Right renal pelvis (tissue), 4 donors: ENCODE data around the gene HNF4A. TPM values are rescaled to one million over a fixed set of nuclear protein-coding genes. Genes with fewer than 3 reads are reported as not detected.

Source experiments
- DNase-seq, 4 donors: peaks; one replicate each; pipeline ENCODE4 v3.0.0-alpha.2; 2013; ENCODE audit warnings: low read depth in 4 of 4, low spot score in 3 of 4, missing footprints in 1 of 4
- polyA plus RNA-seq, 4 donors: library from polyadenylated mRNA; unstranded; fragments of 120-200 nt; gene quantifications; one replicate each; pipeline ENCODE4 v1.2.1, GENCODE V29; 2013; ENCODE audit not compliant: insufficient read length in 4 of 4

HNF4A gene
- polyA plus RNA-seq, 4 donors, result 42.5 to 54.4 (median 49.6) TPM

GRCh38 chr20:44390280-44390679 is 34.8 kb downstream of the HNF4A start:
- no peak for DNase-seq

GRCh38 chr20:44392088-44392775 is 36.7 kb downstream of the HNF4A start:
- DNase-seq, result no peak

- DNase-seq, result no peak
Observed at GRCh38 chr20:44392776-44393607, 37.5 kb downstream of the HNF4A start.

GRCh38 chr20:44393608-44394451 is 38.3 kb downstream of the HNF4A start:
- no peak for DNase-seq

- DNase-seq, result no peak
Observed at GRCh38 chr20:44394452-44394701, 38.9 kb downstream of the HNF4A start.

GRCh38 chr20:44394702-44395460 is 39.4 kb downstream of the HNF4A start:
- no peak for DNase-seq

GRCh38 chr20:44395461-44396340 is 40.2 kb downstream of the HNF4A start:
- no peak for DNase-seq

- no peak for DNase-seq
Observed at GRCh38 chr20:44396369-44397130, 41.1 kb downstream of the HNF4A start.

GRCh38 chr20:44398335-44398734 is 42.8 kb downstream of the HNF4A start:
- DNase-seq, result no peak

GRCh38 chr20:44399446-44399845 is 43.9 kb downstream of the HNF4A start:
- no peak for DNase-seq

- no peak for DNase-seq
Observed at GRCh38 chr20:44400671-44400969, 45.1 kb downstream of the HNF4A start.

- no peak for DNase-seq
Observed at GRCh38 chr20:44400970-44401769, 45.7 kb downstream of the HNF4A start.

GRCh38 chr20:44401770-44402390 is 46.4 kb downstream of the HNF4A start:
- DNase-seq, result no peak

GRCh38 chr20:44402391-44403193 is 47.1 kb downstream of the HNF4A start:
- no peak for DNase-seq

- DNase-seq, result no peak
Observed at GRCh38 chr20:44403194-44404112, 48.0 kb downstream of the HNF4A start.
